ENCODE measurements around the gene JMJD6.
A peak's percentile ranks its signal among the peaks of the same experiment; 100 is the strongest.
"Not testable (repeated sequence)": the region's sequence is repeated elsewhere in the genome, so short reads cannot be mapped to it uniquely, and the experiment has no call there.

JMJD6 gene

DNA sequence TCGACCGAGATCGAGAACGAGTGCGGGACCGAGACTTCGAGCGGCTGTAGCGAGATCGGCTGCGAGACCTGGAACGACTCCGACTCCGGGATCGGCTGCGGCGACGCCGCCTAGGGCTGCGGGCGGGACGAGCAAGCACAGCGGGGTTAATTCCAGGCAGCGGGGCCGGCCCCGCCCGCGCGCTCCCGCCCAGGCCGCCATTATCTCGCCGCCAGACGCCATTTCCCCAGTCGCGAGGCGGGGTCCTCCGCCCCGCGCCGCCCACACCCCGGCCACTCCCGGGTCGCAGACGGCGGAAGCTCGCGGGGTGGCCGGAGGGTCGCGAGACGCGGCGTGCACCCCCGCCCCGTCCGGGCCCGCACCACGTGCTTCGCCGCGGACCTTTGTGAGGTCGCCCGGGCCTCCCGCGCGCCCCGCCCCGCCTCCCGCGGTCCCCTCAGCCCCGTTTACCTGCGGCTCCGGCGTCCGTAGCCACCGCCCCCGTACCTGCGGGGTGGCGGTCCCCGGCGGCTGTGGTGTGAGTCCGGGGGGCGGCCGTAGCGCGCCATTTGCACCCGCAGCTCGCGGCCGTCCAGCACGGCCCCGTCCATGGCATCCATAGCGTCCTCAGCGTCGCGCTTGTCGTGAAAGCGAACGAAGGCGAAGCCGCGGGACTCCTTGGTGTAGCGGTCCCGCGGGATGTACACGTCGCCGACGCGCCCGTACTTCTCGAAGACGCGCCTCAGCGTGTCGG, 10.1 kb upstream of the JMJD6 start:
- peak; percentile 55 for DNase-seq

DNA sequence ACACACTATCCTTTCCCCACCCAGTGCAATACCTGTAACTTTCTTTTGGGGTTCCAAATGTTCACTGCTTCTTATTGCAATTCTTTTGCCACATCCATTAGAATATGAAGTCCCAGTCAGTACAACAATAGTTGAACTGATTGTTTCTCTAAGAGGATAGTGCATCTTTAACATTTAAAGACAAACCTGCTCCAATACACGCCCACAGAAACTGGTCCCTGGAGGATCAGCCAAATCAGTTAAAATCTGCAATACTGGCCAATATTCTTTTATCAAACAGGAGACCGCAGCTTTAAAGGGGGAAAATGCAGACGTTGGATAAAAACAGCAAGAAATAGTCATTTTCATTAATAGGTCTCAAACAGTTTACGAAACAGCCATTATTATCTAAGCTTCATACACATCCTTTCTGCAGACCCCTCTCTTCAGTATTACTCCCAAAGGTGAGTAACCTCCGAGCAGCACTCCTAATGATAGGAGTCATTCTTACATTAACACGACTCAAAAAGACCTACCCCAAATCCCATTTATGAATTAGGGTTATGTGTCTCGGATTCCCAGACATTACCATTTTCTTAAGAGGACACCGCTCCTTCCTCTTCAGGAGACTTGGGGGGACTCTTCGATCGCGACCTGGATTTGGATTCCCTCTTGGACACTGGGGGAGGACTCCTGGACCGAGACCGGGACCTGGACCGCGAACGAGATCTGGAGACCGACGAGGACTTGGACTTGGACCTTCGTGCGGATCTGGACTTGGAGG, 9.4 kb upstream of the JMJD6 start:
- DNase-seq = no peak

DNA sequence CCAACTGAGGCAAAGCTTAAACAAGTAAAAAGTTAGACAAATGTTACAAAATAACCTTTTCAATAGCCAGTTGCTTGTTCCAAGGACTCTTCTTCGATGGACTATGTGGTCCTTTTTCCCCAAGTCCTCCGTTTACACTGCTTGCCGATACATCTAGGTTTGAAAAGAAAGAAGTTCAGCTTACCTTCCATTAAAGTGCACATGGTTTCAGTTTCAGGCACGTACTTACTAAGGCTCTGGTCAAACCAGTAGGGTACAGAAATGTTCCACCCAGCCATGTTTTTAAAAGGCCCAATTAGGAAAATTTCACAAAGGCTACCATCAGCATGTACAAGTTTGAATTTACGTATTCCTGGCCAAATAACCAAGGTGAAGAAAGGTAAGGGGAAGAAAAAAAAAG, 8.6 kb upstream of the JMJD6 start:
- DNase-seq = no peak

DNA sequence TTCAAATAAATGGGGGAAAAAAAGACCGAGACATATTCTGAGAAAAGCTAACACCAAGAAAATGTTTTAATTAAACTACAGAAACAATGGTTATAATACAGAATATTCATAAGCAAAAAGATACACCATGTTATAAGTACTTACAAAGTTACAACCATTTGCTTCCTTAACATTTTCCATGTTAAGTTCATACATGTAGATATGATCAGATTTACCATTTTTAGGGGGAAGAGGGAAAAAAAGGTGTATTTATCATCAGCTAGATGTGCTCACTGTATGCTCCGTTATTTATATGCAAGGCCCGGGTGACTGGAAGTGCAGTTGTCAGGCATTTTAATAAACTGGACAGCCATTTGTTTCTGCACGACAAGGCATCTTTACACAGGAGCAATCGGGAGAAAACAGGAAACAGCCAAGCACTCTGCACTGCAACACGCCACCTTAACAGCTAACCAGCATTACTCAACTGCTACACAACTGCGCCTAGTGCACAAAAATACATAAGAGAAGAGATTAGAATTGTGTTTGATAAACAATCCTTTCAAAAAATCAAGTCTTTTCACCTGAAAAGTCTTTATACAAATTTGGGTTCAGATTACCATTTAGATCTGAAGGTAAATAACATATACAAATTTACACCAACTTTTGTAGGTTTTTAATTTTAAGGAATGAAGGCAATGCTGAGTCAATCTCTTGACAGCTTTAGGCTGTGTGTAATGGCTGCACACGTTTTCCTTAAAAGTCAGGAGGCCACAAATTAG, 7.9 kb upstream of the JMJD6 start:
- no peak for DNase-seq

DNA sequence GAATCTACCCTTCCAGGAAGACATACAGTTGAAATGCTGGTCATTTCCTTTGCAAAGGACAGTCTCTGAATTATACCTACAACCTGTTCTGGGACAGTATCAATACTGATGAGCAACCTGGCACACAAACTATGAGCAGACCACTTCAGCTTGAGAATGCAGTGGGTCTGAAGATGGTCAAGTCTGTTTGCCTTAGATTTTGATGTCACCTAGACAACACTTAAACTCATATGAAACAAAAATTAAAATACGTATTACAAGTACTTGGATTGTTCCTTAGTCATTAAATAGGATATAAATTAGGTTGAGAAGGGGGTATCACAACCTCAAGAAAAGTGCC, 7.2 kb upstream of the JMJD6 start:
- no peak for DNase-seq

DNA sequence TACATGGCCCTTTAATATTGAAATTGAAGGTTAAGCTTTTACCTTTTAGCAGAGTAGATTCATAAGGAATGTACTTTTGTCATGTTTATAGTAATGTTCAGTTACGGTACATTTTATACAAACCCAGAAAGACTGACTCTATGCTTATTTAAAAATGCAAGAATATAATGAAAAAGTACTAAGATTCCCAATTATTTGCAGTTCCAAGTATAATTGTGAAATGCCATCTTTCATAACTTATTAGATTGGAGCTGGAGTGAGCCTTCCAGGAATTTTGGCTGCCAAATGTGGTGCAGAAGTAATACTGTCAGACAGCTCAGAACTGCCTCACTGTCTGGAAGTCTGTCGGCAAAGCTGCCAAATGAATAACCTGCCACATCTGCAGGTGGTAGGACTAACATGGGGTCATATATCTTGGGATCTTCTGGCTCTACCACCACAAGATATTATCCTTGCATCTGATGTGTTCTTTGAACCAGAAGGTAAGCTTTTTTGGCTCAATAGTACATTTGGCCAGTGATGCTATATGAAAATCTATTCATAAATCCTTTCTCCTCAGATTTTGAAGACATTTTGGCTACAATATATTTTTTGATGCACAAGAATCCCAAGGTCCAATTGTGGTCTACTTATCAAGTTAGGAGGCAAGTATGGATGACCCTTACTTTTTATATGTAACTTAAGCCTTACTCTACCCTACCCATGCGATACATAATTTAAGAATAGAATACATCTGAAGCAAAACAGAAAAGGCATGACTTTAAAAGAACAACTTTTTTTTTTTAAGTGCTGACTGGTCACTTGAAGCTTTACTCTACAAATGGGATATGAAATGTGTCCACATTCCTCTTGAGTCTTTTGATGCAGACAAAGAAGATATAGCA, 6.6 kb upstream of the JMJD6 start:
- DNase-seq = no peak

DNA sequence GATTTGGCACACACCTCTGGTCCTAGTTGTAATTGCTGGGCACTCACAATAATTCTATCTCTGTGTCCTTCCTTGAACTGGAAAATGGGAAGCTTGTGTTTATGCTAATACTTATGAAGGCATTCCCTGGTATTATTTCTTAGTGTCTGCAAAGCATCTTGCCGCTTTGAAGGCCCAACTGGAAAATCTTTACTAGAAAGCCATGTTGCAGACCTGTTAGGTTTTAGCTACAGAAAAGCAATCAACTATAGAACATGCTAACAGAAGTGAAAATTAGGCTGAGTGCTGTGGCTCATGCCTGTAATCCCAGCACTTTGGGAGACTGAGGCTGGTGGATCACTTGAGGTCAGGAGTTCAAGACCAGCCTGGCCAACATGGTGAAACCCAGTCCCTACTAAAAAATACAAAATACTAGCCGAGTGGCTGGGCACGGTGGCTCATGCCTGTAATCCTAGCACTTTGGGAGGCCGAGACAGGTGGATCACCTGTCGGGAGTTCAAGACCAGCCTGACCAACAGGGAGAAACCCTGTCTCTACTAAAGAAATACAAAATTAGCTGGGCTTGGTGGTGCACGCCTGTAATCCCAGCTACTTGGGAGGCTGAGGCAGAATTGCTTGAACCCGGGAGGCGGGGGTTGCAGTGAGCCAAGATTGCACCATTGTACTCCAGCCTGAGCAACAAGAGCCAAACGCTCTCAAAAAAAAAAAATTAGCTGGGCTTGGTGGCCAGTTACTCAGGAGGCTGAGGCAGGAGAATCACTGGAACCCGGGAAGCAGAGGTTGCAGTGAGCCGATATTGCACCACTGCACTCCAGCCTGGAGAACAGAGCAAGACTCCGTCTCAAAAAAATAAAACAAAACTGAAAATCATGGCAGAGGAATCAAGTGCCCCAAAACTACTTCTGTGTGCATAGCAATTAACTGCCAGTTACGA, 5.7 kb upstream of the JMJD6 start:
- not testable (repeated sequence) for DNase-seq

DNA sequence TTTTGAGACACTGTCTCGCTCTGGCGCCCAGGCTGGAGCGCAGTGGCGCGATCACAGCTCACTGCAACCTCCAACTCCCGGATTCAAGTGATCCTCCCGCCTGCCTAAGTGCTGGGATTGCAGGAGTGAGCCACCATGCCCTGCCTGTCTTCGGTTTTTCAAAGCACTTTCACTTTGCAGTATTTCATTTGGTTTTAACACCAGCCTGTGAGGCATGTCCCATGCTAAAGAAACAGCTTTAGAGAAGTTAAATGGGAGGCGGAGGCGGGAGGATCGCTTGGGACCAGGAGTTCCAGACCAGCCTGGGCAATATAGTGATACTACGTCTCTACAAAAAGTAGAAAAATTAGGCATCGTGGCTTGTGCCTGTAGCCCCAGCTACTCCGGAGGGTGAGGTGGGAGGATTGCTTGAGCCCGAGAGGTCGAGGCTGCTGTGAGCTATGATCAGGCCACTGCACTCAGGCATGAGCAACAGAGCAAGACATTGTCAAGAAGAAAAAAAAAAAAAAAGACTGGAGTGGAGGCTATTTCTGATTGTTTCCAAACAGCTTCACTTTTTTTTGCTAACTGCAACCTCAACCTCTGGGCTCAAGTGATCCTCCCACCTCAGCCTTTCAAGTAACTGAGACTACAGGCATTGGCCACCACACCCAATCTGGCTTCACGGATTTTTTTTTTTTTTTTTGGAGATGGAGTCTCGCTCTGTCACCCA, 1.5 kb upstream of the JMJD6 start:
- no peak for DNase-seq

DNA sequence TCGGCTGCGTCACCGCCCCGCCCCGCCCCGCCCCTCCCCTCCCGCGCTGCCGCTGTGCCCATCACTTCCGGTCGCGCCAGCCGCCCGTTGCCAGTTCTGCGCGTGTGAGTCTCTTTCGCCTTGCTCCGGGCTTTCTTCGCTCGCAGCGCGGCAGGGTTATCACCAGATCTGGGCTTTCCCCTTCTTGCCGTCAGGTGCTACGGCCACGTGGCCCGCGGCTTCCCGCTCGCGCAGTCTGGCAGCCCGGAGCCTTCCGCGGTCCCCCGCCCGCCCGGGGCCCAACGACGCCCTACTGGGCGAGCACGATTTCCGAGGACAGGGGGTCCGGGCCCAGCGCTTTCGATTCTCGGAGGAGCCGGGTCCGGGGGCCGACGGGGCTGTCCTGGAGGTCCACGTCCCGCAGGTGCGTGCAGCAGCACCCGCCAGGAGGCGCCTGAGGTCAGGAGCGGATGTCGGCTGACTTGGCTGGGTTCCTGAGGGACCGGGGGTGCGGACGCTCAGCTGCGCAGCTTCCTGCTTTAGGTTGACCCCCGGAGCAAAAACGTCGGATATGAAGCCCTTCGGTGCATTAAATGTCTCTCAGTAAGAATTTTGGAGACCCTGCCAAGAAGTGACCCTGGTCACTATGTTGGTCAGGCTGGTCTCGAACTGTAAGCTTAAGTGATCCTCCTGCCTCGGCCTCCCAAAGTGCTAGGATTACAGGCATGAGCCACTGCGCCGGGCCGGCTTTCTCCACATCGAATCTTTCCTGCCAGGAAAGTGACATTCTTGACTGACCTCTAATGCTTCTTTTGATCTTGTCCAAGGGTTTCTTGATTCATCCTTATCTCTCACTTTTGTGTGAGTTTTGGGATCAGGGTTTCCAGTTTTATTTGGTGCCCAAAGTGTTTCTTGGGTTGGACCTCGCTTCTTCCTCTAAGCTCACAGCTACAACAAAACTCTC, 641 bp upstream of the JMJD6 start, which contains the start of gene METTL23:
Gene METTL23, plus strand, starts transcription at position 64 of the 943 bp plus-strand sequence. CDS start 2,872 bp downstream, outside the sequence.
- DNase-seq = peak; percentile 94

DNA sequence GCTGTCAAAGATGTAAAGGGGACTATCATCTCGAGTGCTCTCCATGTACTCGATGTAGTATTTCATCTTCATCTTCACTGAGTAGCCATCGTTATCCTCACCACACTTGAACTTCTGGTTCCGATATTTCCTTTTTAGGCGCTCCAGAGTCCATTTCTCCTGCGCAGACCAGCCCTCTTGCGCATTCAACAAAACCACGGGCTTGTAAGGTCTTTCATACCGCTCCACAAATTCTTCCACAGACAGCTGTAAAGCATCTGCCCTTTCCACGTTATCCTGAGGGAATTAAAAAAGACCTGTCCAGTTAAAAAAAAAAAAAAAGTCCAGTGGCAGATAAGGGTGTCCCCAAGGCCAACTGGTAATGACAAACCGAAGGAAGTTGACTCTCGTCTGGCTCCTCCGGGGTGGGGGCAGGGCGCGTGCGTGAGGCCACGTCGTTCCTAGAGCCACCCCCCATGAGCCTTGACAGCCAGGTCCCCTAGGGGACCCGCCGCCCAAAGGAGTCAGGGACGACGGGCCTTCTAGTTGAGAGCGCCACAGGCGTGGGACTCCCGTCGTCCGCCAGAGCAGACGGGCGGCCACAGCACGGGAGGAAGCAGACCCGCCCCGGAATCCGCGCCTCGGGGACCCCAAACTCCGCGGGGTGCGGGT, 701 bp downstream of the JMJD6 start:
- peak; percentile 60 for DNase-seq

DNA sequence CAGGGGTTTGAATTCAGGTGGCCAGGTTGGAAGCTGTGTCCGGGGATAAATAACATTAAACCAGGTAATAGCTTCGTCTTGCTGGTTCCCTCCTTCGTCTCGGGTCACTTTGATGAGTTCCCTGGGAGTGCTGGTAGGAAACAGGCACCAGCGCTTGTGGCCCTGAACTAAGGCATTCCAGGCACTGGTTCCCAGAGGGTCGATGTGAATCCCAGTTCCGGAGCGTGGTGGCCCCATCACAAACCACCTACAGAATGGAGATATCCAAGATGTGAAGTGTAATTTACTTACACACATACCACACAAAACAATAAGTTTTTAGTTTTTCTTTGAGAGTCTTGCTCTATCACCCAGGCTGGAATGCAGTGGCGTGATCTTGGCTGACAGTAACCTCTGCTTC, 2.6 kb downstream of the JMJD6 start:
- no peak for DNase-seq

DNA sequence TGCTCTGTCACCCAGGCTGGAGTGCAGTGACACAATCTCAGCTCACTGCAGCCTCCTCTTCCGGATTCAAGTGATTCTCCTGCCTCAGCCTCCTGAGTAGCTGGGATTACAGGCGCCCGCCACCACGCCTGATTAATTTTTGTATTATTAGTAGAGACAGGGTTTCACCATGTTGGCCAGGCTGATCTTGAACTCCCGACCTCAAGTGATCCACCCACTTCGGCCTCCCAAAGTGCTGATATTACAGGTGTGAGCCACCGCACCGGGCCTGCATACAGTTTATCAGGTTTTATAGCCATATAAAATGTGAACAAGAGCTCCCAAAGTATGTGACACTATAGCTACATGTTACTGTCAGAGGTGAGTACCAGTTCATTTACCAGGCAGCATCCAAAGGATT, 3.4 kb downstream of the JMJD6 start:
- DNase-seq = not testable (repeated sequence)

DNA sequence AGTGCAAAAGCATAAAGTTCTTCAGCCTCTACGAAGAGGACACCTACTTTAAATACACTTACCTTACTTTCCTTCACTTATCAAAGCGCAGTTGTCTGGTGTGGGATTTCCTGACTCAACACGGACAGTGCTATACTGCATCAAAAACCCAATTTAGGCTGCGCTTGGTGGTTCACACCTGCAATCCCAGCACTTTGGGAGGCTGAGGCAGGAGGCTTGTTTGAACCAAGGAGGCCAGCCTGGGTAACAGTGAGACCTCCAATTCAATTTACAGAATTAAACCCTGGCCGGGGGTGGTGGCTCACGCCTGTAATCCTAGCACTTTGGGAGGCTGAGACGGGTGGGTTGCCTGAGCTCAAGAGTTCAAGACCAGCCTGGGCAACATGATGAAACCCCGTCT, 4.1 kb downstream of the JMJD6 start:
- DNase-seq = no peak

DNA sequence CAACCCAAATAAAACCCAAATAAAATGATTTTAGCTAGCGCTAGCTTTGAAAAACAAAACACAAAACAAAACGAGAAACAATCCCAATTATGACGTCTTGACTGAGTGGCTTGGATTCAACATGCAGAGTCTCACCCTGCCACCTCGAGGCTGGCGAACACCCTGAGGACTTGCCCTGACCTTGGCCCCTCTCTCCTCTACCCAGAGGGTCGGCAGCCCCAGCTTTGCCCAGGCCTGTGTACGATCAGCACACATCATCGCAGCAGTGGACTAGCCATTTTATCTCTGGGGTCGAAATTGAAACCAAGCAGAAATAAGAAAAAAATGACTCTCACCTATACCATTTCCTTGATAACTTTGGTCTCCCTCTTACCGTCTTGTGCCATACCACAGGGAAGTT, 4.9 kb downstream of the JMJD6 start:
- DNase-seq = no peak

DNA sequence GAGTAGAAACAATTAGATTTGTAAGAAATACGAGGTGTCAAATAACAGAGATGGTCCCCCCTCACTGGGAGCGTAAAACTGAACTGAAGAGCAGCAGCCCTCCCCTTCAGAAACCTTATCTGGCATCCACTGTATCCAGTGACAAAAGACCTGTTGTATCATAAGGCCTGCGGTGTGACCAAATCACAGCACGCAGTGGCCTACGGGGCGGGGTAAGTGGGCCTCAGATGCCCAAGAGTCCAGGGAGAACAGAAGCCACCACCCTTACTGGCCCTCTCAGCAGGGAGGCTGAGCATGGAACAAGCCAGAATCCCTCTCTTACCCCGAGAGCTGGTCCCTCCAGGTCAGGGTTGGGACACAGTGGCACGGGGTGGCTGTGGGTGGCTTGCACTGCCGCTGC, 5.5 kb downstream of the JMJD6 start:
- no peak for DNase-seq

DNA sequence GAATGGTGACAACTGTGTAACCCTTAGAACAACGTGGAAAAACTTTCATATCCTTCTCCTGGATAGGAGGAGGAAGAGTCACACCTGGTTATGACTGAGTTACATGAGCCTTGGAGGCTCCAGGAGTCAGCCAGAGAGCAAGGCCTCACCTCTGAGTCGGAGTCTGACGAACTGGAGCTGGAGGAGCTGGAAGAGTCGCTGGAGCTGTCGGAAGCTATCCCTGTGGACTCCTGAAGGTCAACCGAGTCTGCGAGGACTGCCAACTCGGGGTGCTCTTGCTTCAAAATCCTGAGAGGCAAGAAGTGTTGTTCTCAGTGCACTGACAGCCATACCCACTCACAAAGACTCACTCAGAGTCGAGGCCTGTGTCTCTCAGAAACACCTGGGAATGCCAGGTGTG, 6.2 kb downstream of the JMJD6 start:
- no peak for DNase-seq

DNA sequence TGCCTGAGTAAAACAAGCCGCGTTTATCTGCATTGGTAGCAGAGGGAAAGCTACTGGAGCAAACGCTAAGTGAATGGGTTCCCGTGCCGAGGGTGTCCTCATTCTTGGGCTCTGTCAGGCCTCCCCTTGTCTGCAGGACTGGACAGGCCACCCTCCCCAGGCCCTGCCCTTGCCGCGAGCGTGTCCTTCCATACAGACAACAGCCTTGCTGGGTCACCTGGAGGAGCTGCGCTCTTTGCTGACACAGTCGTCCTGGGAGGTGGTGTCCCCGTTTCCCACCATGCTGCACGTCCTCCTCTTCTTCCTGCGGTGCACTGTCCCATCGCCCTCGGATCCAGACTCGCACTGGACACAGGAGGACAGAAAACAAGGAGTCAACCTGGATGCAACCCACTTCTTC, 7.9 kb downstream of the JMJD6 start:
- no peak for DNase-seq

DNA sequence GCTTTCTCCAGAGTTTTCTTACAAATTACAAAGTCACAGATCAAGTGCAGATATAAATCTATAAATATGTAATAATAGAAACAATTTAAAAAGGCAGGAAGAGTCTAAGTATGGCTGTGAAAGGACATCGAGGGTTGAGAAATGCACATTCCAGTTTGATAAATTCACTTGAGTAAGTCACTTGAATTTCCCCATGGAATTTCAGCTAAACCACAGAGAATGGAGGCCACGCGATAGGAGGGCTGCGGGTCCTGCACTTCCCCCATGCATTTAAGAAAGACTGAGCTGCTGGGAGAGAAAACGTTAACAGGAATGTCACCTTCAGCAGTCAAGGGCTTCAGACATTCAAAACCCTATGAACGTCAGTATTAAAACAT, 9.6 kb downstream of the JMJD6 start:
- DNase-seq = no peak

DNA sequence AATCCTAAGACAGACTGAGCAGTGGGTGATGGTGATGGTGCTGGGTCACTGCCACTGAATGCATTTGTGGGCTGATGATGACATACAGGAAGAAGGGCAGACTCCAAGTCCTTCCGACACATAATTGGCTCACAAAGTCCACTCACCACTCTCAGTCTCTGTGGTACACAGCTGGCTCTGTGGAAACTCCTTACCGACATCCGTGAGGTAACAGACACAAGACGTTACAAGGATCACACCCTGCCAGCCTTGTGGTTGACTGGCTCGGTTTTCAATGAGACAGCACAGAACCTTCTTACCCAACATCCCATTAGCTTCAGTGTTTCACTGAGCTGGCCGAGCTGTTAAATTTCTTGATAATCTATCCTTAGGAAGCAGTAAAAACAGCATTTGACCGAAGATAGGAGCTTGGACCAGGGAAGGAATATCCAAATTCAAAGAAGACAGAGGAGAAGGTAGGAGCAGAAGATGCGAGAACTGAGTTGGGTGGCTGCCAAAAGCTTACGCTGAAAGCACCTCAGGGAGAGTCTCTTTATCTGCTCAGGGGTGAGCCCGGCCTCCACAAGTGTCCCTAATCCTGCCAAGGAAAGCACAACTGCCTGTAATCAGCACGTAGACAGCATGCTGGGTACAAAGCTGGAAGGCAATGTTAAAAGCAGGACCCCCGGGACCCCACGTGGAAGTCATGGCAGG, 10.1 kb downstream of the JMJD6 start:
- DNase-seq = no peak
